Activated CD8-positive, alpha-beta memory T cell treated with anti-CD3 and anti-CD28 coated beads for 4 hours (primary cell): ENCODE data around the gene PWP1.

Experiments
- DNase-seq, 2 donors: peaks; one replicate each; pipeline ENCODE4 v3.0.0-alpha.2; 2020; ENCODE audit warnings: low read depth in 2 of 2

PWP1 gene

DNA sequence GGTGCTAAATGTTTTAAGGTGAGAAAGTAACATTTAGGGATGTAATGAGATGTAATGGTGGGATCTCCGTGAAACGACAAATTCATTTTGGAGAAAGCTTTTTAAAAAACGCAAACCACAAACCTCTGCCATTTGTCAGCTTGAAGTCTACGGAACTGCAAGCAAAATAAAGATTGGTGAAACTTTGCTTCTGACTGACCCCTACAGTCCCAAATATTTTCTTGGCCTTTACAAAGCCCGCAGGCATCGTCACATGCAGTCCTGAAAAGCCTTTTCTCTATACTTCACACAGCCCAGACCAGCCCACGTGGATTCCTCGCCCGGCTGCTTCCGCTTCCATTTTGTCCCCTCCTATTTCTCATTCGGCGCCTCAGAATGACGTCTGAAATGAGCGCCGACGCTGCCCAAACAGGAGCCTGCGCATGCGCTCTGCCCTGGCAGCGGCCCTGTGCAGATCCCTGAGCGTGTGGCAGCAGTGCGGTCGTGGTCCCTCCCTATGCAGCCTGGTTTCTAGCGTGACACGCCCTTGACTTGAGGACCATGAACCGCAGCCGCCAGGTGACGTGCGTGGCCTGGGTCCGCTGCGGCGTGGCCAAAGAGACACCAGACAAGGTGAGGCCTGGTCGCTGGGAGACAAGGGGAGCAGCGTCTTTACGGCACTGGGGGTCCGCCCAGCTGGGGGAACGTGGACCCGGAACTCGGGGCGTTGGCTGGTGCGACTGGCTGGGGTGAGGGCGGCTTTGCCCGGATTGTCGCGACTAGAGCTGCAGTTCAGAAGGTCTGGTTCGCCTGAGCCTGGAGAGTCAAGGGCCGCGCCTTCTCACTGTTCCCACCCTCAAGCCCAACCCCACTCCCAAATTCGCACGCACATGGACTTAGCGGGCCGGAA lies at the start of gene PWP1:
Gene PWP1, plus strand, starts transcription at position 440 of the 889 bp plus-strand sequence. Its CDS starts 101 bp downstream, at position 541.
- peak; percentile 91 for DNase-seq

DNA sequence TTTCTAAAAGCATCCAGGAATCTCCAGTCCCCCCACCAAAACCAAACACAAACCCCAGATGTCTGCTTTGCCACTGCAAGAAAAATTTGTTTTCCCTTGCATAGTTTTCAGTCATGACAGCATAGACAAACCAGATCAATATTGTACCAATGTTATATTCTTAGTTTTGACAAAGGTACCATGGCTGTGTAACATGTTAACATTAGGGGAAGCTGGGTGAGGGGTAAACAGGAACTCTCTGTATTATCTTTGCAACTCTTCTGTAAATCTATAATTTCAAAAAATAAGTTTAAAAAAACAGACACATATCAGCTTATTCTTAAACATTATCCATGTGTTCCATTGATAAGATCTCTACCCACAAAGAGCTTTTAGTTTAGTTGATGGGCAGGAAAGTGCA lies 44.4 kb upstream of the PWP1 start:
- no peak for DNase-seq

DNA sequence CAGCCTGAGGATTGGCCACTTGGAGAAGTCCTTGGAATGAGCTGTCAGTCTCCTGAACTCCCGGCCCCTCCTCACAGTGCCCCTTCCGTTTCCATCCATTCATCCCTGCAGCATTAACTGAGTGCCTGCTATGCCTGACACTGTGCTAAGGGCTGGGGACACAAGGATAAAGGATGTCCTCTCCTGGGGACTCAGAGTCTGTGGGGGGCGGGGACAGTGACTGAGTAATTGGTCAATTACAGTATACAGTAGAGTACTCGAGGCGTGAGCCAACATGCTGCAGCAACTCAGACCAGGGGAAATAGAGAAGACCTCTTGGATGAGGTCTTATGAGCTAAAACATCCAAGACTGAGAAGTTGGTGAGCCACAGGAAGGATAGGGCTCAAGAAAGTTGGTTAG lies 43.4 kb upstream of the PWP1 start:
- no peak for DNase-seq

DNA sequence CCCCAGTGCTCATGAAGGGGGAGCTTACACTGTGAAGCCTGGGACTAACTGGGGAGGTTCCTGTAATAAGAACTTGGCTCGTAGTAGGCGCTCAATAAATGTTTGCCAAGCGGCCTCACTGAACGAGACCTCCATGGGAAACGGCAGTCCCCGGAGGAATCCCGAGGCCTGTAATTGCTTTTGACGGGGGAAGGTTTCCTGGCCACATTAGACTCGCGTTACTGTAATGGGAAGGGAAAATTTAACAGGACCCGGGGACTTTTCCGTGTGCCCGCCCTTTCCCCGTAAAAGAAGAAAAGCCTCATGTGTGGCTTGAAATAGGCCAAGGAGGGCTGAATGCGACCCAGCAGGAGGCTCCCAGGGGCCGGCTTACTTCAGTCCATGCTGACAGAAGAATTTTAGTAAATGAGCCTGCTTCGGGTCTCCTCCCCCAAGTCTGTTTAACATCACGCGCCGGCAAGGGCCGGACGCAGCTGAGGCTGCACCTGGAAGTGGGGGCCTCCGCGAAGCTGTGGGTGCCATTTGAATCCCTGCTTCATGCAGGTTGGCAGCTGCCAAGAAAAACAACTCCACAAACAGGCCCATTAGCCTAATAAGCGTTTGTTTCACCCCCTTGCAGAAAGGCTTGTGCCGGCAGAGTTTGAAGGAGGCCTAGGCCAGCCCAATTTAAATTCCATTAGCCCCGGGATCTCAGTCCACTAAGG lies 39.8 kb upstream of the PWP1 start:
- DNase-seq, result no peak

DNA sequence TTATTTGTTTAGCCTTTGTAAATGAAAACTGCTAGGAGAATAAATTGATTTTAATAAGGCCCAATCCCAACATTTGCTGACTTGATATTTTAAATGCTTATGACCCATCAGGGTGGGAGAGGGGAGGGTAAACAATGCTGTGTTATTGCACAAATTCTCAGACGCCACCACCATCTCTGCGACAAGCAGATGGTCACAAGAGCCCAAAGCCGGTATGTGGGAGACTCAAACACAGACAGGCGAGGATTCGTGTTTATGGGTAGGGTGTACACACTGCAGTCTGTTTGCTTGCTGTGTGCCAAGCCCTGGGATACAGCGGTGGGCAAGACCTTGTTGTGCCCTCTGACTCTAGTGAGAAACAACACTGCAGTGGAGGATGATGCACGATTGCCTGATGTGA lies 39.2 kb upstream of the PWP1 start:
- DNase-seq, result no peak

DNA sequence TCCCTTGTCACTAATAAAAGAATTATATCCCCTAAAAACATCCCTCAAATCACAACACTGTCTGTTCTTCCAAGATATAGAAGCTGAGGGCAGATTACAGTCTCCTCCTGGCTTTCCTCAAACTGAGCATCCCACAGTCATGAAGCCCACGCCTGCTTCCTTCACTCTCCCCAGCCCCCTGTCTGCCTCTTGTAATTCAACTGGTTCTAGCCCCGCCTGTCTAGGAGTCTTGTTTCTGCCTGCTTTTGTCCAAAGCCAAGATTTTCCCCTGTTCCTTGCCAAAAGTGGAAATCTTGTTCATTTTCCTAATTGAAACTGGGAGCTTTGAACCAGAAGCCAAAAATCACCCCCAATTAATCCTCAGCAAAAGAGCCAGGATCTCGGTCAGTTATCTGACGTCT lies 35.9 kb upstream of the PWP1 start:
- DNase-seq, result no peak

DNA sequence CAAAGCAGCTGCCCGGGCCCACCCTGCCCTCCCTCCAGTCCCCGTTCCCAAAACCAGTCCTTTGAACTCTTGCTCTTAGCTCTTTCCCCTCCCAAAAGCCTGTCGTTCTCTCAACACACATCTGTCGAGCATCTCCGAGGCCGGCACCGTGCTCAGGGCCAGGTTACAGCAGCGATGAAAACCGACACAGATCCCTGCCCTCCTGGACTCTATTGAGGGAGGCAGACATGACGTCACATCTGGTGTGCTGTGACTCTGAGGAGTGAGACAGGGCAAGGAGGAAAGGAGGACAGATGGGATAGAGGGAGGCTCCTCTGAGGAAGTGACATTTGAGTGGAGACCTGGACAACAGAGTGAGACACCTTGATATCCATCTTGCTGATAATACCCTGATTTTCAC lies 34.6 kb upstream of the PWP1 start:
- DNase-seq, result no peak

DNA sequence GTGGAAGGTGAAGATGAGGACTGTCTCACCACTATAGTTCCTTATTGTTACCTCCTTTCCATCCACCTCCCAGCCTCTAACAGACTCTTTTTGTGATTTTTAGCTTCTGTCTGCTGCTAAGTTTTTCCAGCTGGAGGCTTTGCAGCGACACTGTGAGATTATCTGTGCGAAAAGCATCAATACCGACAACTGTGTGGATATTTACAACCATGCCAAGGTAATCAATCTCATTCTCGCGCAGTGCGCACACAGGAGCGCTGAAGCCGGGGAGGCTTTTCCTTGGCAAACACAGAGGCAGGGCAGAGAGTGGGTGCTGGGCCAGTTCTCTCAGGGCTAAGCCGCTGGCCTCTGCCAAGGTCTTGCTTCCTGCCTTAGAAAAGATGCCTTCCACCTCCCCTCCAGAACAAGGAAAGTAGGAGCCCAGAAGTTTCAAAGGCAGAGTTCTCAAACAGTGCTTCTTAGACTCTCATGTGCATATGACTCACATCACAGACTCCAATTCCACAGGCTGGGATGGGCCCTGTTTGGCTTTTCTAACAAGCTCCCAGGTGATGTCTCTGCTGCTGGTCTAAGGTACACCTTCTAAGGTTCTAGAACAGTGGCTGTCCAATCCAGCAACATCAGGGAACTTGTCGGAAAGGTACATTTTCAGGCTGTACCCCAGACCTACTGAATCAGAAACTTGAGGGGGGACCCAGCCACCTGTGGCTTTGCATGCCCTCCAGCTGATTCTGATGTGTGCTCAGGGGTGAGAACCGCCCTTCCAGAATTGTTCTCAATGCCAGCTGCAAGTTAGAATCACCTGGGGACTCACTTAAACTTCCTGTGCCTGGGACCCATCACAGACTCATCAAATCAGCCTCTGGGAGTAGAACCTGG lies 33.8 kb upstream of the PWP1 start:
- DNase-seq, result no peak

DNA sequence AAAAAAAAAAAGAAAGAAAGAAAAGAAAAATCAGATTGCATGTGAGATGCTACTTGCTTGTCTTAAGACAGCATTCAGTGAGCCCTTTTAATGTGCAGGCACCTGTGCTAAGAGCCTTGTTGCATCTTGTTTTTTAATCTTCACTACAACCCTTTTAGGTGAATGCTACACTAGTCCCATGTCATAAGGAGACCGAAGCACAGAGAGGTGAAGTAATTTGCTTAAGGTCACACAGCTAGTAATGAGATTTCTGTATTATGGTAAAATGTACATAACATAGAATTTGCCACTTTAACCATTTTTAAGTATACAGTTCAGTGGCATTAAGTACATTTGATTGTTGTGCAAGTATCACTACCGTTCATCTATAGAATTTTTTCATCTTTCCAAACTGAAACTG lies 32.1 kb upstream of the PWP1 start:
- no peak for DNase-seq

DNA sequence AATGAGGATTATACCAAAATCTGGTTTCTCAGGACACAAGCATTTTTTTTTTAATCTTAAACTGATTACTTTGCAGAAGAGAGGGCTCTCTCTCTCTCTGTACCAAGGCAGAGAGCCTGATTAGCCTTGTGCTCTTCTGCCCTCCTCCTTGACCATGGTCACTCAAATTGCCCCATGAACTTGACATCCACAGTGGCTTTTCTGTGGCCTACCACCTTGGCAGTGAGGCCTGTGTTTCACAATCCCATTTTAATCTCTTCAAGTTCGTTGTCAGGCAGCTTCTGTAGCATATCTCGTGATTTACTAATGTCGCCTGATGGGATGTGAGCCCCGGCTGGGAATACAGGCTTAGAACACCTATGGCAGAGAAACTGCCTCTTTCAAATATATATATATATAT lies 30.7 kb upstream of the PWP1 start:
- DNase-seq, result no peak

DNA sequence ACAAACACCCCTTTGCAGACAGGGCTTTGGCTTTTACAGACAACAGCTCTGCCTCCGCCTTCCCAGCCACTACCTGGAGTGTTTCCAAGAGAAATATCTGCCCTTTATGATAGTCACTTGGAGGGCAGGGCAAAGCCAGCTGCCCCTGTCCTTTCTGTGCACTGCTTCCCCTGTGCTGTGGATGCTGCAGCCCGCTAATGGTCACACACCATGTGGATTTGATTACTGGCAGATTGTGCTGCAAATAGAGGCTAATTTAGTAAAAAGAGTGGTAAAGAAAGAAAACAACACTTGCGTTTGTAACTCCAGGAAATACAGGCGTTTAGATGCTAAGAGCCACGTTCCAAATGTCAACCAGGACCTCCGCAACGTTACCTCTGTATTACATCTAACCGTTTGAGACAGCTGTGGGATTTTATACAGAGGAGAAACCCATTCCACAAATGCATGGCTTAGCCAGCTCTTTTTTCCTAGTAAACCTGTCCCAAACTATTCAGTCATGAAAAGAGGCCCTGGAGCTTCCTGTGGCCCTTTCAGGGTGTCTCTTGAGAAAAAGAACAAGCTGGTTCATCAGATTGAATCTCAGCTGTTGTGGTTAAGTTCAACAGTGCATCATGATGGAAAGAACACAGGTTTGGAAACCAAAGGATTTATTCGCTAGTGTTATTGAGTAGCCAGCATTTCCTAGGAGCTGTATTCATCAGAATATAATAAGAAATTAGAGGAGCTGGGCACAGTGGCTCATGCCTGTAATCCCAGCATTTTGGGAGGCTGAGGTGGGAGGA lies 30.1 kb upstream of the PWP1 start:
- DNase-seq, result no peak

DNA sequence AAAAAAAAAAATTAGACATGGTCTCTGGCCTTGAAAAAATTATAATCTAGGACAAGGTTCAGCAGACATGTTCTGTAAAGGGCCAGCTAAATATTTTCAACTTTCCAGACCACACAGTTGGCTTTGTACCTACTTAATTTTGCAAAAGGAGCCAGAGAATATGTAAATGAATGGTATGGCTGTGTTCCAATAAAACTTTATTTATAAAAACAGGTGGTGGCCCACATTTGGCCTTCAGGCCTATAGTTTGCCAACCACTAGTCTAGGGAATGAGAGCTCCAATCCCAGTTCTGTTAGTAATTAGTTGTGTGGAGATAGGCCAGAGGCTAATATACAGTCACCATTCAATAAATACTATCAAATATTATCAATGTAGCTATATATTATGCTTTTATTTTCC lies 29.3 kb upstream of the PWP1 start:
- DNase-seq, result no peak

DNA sequence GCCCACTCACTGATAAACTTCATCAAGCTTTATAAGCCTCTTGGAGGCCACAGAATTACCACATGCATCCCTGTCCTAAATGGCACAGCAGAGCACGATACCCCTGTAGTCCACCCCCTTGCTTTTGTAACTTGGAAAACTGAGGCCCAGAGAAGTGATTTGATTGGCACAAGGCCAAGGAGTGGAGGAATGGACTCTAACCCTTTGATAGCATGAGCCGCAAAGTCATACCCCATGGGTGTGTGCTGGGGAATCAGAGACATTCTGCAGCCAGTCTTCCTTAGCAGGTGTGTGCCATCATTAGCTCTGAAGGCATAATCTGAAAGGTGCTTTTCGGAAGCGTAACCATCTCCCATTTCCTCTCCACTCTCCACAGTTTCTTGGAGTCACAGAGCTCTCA lies 28.5 kb upstream of the PWP1 start:
- DNase-seq, result no peak

DNA sequence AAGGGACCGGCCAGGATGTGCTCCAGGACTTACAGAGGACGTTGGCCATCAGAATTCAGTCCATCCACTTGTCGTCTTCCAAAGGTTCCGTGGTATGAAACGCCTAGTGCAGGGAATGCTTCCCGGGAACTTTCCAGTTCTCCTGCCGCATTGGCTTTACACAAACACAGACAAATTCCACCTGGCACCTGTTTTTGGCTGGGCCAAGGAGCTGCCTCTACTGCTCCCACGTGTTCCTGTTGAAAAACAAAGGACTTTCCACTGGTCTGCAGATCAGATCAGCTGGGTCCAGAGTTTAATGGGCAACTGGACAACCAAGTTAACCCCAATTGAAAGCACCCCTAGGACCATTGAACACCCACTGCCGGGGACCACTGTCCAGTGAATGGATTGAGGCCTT lies 28.0 kb upstream of the PWP1 start:
- no peak for DNase-seq

DNA sequence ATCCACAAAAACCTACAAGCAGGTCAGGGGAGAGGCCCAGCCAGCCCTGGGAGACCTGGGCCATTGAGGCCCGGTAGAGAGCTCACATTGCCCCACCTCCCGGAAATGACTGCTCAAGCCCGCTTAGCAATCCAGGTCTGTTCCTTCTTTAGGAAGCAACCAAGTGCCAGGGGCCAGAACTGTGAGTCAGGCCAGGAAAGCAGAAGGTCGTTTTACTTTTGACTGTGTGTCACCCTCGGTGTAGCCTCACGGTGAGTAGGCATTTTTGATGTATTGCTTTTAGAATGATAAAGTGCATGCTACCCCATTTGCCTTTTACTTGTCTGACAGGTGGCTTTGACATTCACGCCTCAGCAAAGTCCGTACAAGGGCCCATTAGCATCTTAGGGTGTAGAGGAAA lies 25.4 kb upstream of the PWP1 start:
- no peak for DNase-seq

DNA sequence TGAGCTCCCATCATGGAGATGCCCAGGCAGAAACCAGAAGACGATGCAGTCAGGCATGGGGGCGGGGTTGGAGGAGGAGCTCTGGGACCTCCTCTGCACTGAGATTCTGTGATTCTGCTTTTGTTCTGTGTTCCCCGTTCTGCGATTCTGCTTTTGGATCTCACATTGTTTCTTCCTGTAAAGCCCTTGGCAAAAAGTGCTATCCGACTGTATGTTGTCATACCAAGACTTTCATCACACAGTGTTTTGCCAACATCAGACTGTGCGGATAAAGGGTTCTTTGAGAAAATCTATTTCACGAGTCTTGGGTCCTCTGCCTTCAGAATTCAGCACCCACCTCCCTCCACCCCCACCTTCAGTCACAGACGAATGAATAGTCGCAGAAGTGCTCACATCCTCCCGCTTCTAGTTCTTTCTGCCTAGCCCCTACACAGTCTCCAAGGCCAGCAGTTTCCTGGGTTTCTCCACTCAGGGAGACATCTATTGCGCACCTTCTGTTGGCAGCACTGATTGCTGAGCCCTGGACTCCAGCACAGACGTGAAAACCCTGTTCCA lies 24.7 kb upstream of the PWP1 start:
- no peak for DNase-seq

DNA sequence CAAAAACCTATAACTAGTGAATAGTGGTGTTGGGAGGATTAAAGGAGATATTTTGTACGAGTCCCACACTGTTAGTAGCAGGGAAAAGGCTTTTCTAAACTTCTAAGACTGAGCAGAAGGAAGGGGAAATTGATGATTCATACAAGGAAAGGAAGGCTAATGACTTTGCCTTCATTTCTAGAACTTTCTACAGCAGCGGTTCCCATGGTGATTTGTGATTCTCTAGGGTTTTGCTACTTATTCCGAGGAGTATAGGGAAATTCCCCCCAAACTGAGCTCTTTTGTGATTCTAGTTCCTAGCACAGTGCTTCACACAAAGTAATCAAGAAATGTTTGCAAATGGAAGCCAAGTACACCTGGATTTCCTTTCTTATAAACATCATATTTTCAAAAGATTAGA lies 23.8 kb upstream of the PWP1 start:
- no peak for DNase-seq

DNA sequence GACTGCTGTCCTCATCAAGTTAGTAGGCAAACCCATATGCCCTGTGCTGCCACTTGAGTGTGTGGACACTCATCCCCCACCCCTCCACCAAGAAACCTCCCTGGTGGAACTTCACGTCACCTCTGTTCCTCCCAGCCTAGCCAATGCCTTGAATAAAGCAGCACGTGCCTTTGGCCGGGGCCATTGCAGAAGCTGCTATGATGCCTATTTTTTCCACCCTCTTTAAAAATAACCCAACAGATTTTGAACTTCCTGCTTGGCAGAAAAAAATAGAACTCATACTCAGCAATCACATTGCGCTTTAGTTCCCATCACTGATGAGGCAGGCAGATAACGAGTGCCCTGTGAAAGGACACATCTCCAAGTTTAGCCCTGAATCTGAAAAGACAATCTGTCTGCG lies 23.1 kb upstream of the PWP1 start:
- DNase-seq, result no peak

DNA sequence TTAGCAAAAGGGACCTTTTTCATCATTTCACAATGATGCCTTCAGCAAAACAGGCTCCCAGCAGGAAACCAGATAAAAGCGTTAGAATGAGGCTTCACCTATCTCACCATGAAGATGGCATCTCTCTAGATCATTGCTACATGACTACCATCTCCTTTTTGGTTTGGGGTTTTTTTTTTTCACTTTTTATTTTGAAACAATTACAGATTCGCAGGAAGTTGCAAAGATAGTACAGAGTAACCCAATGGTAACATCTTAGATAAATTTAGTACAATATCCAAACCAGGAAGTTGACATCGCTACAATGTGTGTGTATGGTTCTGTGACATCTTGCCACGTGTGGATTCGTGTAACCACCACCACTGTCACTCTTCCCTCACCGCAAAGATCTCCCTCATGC lies 22.3 kb upstream of the PWP1 start:
- no peak for DNase-seq

DNA sequence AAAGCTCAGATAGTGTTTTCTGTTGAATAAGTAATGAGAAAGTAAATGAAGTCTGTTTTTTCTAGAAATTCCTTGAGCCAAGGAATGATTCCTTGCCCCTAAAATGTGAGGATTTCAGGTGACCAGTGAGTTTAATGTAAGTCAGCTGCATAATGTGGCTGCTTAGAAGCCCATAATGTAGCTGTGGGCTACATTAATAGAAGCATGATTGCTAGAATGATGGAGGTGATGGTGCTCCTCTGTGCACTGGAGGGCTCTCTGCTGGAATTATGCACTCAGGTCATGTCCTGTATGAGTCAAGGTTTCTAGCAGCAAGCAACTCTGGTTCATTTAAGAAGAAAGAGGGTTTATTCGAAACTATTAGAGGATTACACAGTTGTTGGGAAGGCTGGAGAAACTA lies 19.6 kb upstream of the PWP1 start:
- DNase-seq, result no peak

DNA sequence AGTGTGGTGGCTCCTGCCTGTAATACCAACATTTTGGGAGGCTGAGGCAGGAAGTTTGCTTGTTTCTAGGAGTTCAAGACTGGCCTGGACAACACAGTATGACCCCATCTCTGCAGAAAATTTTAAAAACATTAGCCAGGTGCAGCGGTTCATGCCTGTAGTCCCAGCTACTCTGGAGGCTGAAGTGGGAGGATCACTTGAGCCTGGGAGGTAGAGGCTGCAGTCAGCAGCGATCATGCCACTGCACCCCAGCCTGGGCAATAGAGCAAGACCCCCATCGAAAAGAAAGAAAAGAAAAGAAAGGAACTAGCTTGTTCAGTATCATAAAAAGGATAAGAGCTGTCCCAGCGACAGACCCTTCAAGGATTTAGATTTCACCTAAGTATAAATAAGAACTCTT lies 18.1 kb upstream of the PWP1 start:
- DNase-seq, result no peak
